SK-N-SH (cell line): ENCODE results near the gene ELOVL1.

Experiments used
- EP300 ChIP-seq, 2 experiments: IDR thresholded peaks; 2 replicates each; pipeline versions ENCODE4 v1.4.0 to v1.6.1; 2012; ENCODE audit warnings: borderline replicate concordance in 1 of 2, low read depth in 1 of 2, low read length in 1 of 2
- FOSL2 ChIP-seq: IDR thresholded peaks from 2 replicates; pipeline ENCODE4 v1.4.0; 2012; ENCODE audit warnings: low read depth, mild to moderate bottlenecking, moderate library complexity, borderline replicate concordance
- NRF1 ChIP-seq: IDR thresholded peaks from 2 replicates; pipeline ENCODE4 v1.6.1; 2012; ENCODE audit warnings: low read depth, mild to moderate bottlenecking, low read length
- POLR2AphosphoS5 ChIP-seq: IDR thresholded peaks from 2 replicates; pipeline ENCODE4 v1.6.1; 2012; ENCODE audit warnings: low read depth, low read length
- RAD21 ChIP-seq: IDR thresholded peaks from 2 replicates; pipeline ENCODE4 v1.6.1; 2012; ENCODE audit warnings: mild to moderate bottlenecking, low read length
- RFX5 ChIP-seq: IDR thresholded peaks from 2 replicates; pipeline ENCODE4 v1.6.1; 2012; ENCODE audit warnings: mild to moderate bottlenecking, improper control_type of control experiment, low read length
- RXRA ChIP-seq: IDR thresholded peaks from 2 replicates; pipeline ENCODE4 v1.4.0; 2012; ENCODE audit warnings: low read depth, mild to moderate bottlenecking, borderline replicate concordance
- SMC3 ChIP-seq: IDR thresholded peaks from 2 replicates; pipeline ENCODE4 v1.6.1; 2012; ENCODE audit warnings: low read depth, low read length, improper control_type of control experiment
- TAF1 ChIP-seq: IDR thresholded peaks from 2 replicates; pipeline ENCODE4 v1.6.1; 2012; ENCODE audit warnings: low read depth, mild to moderate bottlenecking, low read length, moderate library complexity, borderline replicate concordance
- YY1 ChIP-seq: IDR thresholded peaks from 2 replicates; pipeline ENCODE4 v1.4.0; 2012; ENCODE audit warnings: low read depth, mild to moderate bottlenecking
- TF ChIP-seq, protein P1 (sequence below): fragments of 200-600 bp; sonication (generic); IDR thresholded peaks from 2 replicates; pipeline ENCODE4 v1.6.1; 2017; ENCODE audit warnings: antibody characterized with exemption, mild to moderate bottlenecking, moderate library complexity
- TF ChIP-seq, protein P2 (sequence below): IDR thresholded peaks from 2 replicates; pipeline ENCODE4 v1.4.0; 2012; ENCODE audit warnings: low read depth
- TF ChIP-seq, protein P3 (sequence below): IDR thresholded peaks from 2 replicates; pipeline ENCODE4 v1.4.0; 2012; ENCODE audit warnings: low read depth, borderline replicate concordance

DNA sequence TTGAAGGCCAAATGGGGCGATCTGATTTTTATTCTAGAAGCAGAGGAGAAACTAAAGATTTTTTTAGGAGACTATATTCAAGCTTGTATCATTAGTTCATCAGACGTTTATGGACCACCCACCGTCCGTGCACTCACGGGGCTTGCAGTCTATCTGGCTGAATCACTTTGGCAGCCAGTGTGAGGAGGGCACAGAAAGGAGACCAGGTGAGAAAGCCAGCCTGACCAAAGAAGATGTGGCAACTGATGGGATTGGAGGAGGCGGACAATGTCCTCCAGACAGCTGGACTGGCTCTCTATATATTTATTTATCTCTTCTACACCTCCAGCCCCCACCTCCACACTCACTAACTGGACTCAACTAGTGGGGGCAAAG lies 822 bp upstream of the ELOVL1 start:
- TF ChIP-seq TAF1: no peak
- TF ChIP-seq, protein P1, sequence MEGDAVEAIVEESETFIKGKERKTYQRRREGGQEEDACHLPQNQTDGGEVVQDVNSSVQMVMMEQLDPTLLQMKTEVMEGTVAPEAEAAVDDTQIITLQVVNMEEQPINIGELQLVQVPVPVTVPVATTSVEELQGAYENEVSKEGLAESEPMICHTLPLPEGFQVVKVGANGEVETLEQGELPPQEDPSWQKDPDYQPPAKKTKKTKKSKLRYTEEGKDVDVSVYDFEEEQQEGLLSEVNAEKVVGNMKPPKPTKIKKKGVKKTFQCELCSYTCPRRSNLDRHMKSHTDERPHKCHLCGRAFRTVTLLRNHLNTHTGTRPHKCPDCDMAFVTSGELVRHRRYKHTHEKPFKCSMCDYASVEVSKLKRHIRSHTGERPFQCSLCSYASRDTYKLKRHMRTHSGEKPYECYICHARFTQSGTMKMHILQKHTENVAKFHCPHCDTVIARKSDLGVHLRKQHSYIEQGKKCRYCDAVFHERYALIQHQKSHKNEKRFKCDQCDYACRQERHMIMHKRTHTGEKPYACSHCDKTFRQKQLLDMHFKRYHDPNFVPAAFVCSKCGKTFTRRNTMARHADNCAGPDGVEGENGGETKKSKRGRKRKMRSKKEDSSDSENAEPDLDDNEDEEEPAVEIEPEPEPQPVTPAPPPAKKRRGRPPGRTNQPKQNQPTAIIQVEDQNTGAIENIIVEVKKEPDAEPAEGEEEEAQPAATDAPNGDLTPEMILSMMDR: no peak
- TF ChIP-seq EP300 (IDR thresholded peaks at IDR 0.05; ENCODE audit: borderline replicate concordance in 1 of 2, low read depth in 1 of 2, low read length in 1 of 2): no peak
- no peak for TF ChIP-seq SMC3
- TF ChIP-seq POLR2AphosphoS5: no peak
- TF ChIP-seq FOSL2: no peak
- TF ChIP-seq RFX5: no peak
- TF ChIP-seq, protein P2, sequence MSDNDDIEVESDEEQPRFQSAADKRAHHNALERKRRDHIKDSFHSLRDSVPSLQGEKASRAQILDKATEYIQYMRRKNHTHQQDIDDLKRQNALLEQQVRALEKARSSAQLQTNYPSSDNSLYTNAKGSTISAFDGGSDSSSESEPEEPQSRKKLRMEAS: no peak
- no peak for TF ChIP-seq YY1
- no peak for TF ChIP-seq RXRA
- TF ChIP-seq, protein P3, sequence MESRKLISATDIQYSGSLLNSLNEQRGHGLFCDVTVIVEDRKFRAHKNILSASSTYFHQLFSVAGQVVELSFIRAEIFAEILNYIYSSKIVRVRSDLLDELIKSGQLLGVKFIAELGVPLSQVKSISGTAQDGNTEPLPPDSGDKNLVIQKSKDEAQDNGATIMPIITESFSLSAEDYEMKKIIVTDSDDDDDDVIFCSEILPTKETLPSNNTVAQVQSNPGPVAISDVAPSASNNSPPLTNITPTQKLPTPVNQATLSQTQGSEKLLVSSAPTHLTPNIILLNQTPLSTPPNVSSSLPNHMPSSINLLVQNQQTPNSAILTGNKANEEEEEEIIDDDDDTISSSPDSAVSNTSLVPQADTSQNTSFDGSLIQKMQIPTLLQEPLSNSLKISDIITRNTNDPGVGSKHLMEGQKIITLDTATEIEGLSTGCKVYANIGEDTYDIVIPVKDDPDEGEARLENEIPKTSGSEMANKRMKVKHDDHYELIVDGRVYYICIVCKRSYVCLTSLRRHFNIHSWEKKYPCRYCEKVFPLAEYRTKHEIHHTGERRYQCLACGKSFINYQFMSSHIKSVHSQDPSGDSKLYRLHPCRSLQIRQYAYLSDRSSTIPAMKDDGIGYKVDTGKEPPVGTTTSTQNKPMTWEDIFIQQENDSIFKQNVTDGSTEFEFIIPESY: no peak
- no peak for TF ChIP-seq RAD21
- no peak for TF ChIP-seq NRF1
